Caco-2 (cell line): ENCODE data around the gene OSBPL6. TPM values are rescaled to one million over a fixed set of nuclear protein-coding genes. Genes with fewer than 3 reads are reported as not detected.

ENCODE experiments used
- BruUV-seq: library from RNA; stranded (reverse); fragments of 400-500 nt; replicated peaks from 2 replicates; lab custom pipeline; 2021; lab: Mats Ljungman, UMichigan
- CTCF ChIA-PET: fragments of 300-600 bp; sonication (Branson Sonifier 250); formaldehyde crosslinking; loops from one replicate; lab custom pipeline; 2022; ENCODE audit warnings: antibody characterized with exemption; lab: Charles Lee
- POLR2A ChIA-PET: fragments of 300-600 bp; sonication (Branson Sonifier 250); formaldehyde crosslinking; loops from one replicate; lab custom pipeline; 2022; ENCODE audit warnings: antibody characterized with exemption; lab: Charles Lee
- DNase-seq, 2 experiments: peaks; one replicate each; pipeline versions ENCODE4 v3.0.0 to v3.0.0-alpha.2; 2020 to 2022
- H3K27me3 ChIP-seq: replicated peaks from 2 replicates; pipeline ENCODE4 v1.6.0; 2011; ENCODE audit warnings: low read length; ENCODE audit not compliant: control insufficient read depth, insufficient read depth
- H3K36me3 ChIP-seq: 2 replicates; pipeline ENCODE4 v1.5.1; 2011; ENCODE audit warnings: low read length; ENCODE audit not compliant: control insufficient read depth, insufficient read depth
- H3K4me1 ChIP-seq: fragments of 250-450 bp; sonication (Bioruptor Pico); 2 replicates; pipeline ENCODE4 v1.5.1; 2020; ENCODE audit warnings: mild to moderate bottlenecking
- H3K4me3 ChIP-seq: 2 replicates; pipeline ENCODE4 v1.5.1; 2011; ENCODE audit warnings: low read depth, mild to moderate bottlenecking, control low read depth, low read length
- H3K9me3 ChIP-seq: fragments of 250-450 bp; sonication (Bioruptor Pico); 2 replicates; pipeline ENCODE4 v1.5.1; 2020; ENCODE audit warnings: mild to moderate bottlenecking, moderate library complexity
- H3K27ac Mint-ChIP-seq: one replicate; pipeline ENCODE4 v1.8.0; 2022; ENCODE audit warnings: mixed read lengths; ENCODE audit not compliant: unreplicated experiment
- H3K27me3 Mint-ChIP-seq: one replicate; pipeline ENCODE4 v1.8.0; 2022; ENCODE audit warnings: mixed read lengths; ENCODE audit not compliant: insufficient read depth, unreplicated experiment
- H3K36me3 Mint-ChIP-seq: one replicate; pipeline ENCODE4 v1.8.0; 2022; ENCODE audit warnings: mild to moderate bottlenecking, mixed read lengths; ENCODE audit not compliant: insufficient read depth, unreplicated experiment
- H3K4me1 Mint-ChIP-seq: one replicate; pipeline ENCODE4 v1.8.0; 2022; ENCODE audit warnings: low read depth, mixed read lengths; ENCODE audit not compliant: unreplicated experiment
- H3K4me3 Mint-ChIP-seq: one replicate; pipeline ENCODE4 v1.8.0; 2022; ENCODE audit warnings: mild to moderate bottlenecking, moderate library complexity, mixed read lengths; ENCODE audit not compliant: unreplicated experiment
- H3K9me3 Mint-ChIP-seq: one replicate; pipeline ENCODE4 v1.8.0; 2022; ENCODE audit warnings: mixed read lengths; ENCODE audit not compliant: unreplicated experiment
- CTCF ChIP-seq, 2 experiments: fragments of 200-600 bp in 1 of 2; IDR thresholded peaks; 1 replicate in 1 of 2; 2 replicates in 1 of 2; pipeline versions ENCODE4 v1.5.1 to v1.8.0; 2011 to 2022; ENCODE audit warnings: antibody characterized with exemption in 1 of 2, control low read depth in 1 of 2, inconsistent platforms in 1 of 2, low read depth in 1 of 2, low read length in 1 of 2, mild to moderate bottlenecking in 1 of 2, moderate library complexity in 1 of 2; ENCODE audit not compliant: insufficient read depth in 1 of 2, severe bottlenecking in 1 of 2, unreplicated experiment in 1 of 2
- intact Hi-C: fragments of 100-400 bp; cut with micrococcal nuclease; formaldehyde crosslinking; loops from one replicate; pipeline ENCODE4 v1.10.0; 2022; ENCODE audit not compliant: unreplicated experiment
- total RNA-seq: library from RNA; stranded (reverse); gene quantifications from 2 replicates; pipeline ENCODE4 v1.2.3, GENCODE V29; 2022

The OSBPL6 gene
- total RNA-seq, 1 experiment from 2014 or later = 1.5 TPM

DNA sequence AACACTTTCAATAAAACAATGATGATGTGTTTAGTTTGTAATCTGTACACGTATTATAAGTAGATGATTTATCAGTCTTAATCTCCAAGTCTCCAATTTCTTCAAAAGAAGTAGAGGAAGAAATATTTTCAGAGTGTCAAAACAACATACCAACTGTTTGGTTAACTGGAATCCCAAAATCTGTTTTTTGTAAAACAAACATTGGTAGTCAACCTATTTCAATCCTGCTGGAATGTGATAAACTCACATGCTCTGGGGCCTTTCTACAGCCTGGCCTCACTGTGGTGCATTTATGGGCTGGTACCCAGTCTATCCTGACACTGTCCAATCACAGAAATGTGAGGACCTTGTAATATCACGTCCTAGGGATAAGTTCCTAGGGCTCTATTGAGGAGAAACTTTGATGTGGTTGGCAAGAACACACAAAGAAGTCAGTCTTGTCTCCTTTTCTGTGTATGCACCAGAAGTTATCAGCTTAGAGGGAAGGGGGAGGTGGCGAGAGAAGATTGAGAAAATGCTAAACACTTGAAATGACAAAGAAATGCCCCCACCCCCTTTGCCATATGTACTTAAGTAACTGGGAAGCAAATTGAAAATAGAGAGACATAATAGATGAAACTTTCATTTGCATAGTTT lies 209.5 kb downstream of the OSBPL6 start:
- intact Hi-C loops = no loop called here
- TF ChIP-seq CTCF (IDR thresholded peaks at IDR 0.05; ENCODE audit: insufficient read depth in 1 of 2, low read depth in 1 of 2, low read length in 1 of 2, severe bottlenecking in 1 of 2, unreplicated experiment in 1 of 2) = no peak
- no peak overlapping the region for H3K27ac Mint-ChIP-seq
- Histone ChIP-seq H3K36me3 (no peaks in the 10 kb centered on the region), H3K4me1 (no peaks in the 10 kb centered on the region; the same call in 1 of the 2 replicates), H3K9me3 (no peaks in the 10 kb centered on the region), H3K27me3 (no peaks in the 10 kb centered on the region), H3K4me3 (no peak overlapping the region)
- no peaks in the 10 kb centered on the region for H3K36me3 Mint-ChIP-seq
- DNase-seq = no peak
- no peaks in the 10 kb centered on the region for H3K9me3 Mint-ChIP-seq
- ChIA-PET POLR2A (interaction anchor here (0.6 kb wide), 1 partner anchor 11 kb away, joined by 3 read pairs; no protein-coding TSS in a partner anchor), CTCF (interaction anchor here (1.3 kb wide), 1 partner anchor 11 kb away, joined by 6 read pairs; no protein-coding TSS in a partner anchor)
- H3K4me1 Mint-ChIP-seq = peaks cover 14% of the 10 kb centered on the region
- H3K4me3 Mint-ChIP-seq = no peak overlapping the region
- BruUV-seq = no TSS peak
- no peaks in the 10 kb centered on the region for H3K27me3 Mint-ChIP-seq

DNA sequence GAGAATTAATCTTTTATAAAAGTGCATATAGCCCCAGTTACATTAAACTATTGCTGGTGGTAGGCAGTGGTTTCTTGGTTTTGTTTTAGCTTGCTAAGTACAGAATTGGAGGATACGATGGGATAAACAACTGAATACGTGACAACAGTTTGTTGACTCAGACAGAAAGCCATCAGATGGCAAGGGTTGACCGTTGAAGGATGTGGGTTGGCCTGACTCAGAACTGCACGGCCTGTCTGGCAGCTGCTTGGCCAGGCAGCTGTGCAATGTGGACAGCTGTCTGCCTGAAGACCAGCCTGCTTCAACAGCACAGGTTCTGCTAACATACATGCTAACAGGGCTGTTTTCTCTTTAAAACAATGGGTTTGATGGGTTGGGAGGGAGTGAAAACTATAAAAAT lies 210.1 kb downstream of the OSBPL6 start:
- CTCF ChIA-PET = interaction anchor here (1.3 kb wide), 1 partner anchor 10 kb away, joined by 6 read pairs; no protein-coding TSS in a partner anchor
- H3K27ac Mint-ChIP-seq = no peak overlapping the region
- intact Hi-C loops = no loop called here
- no peak for TF ChIP-seq CTCF (IDR thresholded peaks at IDR 0.05; ENCODE audit: insufficient read depth in 1 of 2, low read depth in 1 of 2, low read length in 1 of 2, severe bottlenecking in 1 of 2, unreplicated experiment in 1 of 2)
- no peaks in the 10 kb centered on the region for H3K9me3 Mint-ChIP-seq
- Histone ChIP-seq H3K36me3 (no peaks in the 10 kb centered on the region), H3K4me3 (no peak overlapping the region), H3K27me3 (no peaks in the 10 kb centered on the region), H3K4me1 (no peaks in the 10 kb centered on the region; the same call in 1 of the 2 replicates), H3K9me3 (no peaks in the 10 kb centered on the region)
- POLR2A ChIA-PET = no interaction called here
- no TSS peak for BruUV-seq
- H3K4me1 Mint-ChIP-seq = peaks cover 14% of the 10 kb centered on the region
- no peak overlapping the region for H3K4me3 Mint-ChIP-seq
- no peaks in the 10 kb centered on the region for H3K36me3 Mint-ChIP-seq
- H3K27me3 Mint-ChIP-seq = no peaks in the 10 kb centered on the region
- no peak for DNase-seq

GRCh38 chr2:178409261-178409660 lies 214.9 kb downstream of the OSBPL6 start:
- Histone ChIP-seq H3K9me3 (no peaks in the 10 kb centered on the region), H3K4me1 (no peaks in the 10 kb centered on the region; the same call in 1 of the 2 replicates), H3K27me3 (no peaks in the 10 kb centered on the region), H3K36me3 (no peaks in the 10 kb centered on the region), H3K4me3 (no peak overlapping the region)
- BruUV-seq = no TSS peak
- peaks cover 3% of the 10 kb centered on the region for H3K4me1 Mint-ChIP-seq
- intact Hi-C loops = no loop called here
- ChIA-PET POLR2A (no interaction called here), CTCF (no interaction called here)
- TF ChIP-seq CTCF (IDR thresholded peaks at IDR 0.05; ENCODE audit: insufficient read depth in 1 of 2, low read depth in 1 of 2, low read length in 1 of 2, severe bottlenecking in 1 of 2, unreplicated experiment in 1 of 2) = no peak
- no peak overlapping the region for H3K4me3 Mint-ChIP-seq
- no peaks in the 10 kb centered on the region for H3K27me3 Mint-ChIP-seq
- no peaks in the 10 kb centered on the region for H3K36me3 Mint-ChIP-seq
- no peaks in the 10 kb centered on the region for H3K9me3 Mint-ChIP-seq
- DNase-seq = no peak
- no peak overlapping the region for H3K27ac Mint-ChIP-seq
